GM12801 (cell line): ENCODE results near the gene YAE1.

ENCODE experiments used
- CTCF ChIP-seq: IDR thresholded peaks from one replicate; pipeline ENCODE4 v1.5.1; 2011; ENCODE audit warnings: control low read depth; ENCODE audit not compliant: insufficient read length; ENCODE audit errors: extremely low read depth

Gene YAE1

DNA sequence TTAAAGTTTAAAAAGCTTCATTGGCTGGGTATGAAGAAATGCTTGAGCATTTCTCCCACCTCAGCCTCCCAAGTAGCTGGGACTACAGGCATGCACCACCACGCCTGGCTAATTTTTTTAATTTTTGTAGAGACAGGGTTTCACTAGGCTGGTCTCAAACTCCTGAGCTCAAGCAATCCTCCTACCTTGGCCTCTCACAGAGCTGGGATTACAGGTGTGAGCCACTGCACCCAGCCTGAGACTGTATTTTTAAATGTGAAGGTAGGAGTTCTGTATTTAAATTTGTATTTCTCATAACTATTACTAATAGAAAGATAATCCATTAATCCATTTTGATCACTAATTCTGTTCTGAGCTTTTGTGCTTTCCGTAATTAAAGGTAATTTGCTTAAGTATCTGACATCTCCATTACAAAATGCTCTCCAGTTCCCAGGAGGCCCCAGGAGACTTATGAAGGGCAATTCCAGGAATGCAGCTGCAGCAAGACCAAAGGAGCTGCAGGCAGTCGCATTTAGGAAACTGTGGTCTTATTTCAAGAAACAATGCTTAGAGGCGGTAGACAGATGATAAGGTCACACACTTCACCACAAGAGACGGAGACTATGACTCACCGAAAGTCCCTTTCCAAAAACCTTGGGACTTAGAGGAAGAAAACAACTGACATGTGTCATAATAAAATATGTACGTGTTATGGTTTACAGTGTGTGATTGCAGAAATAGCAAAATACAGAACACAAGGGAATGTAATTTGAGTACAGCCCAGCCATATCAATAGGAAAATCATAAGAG lies 23.3 kb downstream of the YAE1 start:
- TF ChIP-seq CTCF = no peak

DNA sequence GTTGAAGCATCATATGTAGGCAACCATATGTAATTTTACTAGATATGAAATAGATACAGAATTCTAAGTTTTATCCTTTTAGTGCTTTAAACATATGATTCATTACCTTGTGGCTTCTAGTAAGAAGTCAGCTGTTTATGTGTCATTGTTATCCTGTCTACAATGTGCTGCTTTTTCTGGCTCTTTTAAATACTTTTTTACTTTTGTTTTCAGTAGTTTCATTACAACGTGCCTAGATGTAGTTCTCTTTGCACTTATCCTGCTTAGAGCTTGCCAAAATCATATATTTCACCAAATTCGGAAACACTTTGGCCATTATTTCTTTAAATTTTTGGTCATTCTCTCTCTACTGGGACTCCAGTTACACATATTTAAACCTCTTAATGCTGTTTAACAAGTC lies 26.4 kb downstream of the YAE1 start:
- no peak for TF ChIP-seq CTCF

DNA sequence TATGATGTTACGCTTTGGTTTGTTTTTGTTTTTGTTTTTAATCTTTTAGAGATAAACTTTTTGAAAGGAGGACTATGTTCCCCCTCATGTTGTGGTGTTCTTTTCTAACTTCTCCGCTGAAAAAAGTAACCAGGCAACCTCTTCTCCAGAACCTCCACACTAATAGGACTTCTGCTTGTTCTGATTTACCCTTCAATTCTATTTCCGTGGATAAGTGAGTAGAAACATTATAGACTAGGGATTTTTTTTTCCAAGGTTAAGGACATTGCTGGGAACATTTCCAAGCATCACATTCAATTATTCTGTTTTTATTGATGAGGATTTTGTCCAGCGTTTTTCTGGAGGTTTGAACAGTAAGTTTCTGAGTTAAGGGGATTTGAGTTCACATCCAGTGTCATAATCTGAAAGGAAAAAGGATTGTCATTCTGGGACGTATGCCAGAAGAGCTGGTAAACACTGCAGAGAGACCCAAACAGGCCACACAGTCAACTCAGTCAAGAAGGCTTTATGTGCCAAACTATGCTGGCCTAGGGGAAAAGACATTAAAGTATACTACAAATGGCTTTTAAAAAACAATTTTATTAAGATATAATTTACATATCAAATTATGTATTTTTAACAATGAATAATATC lies 28.9 kb downstream of the YAE1 start:
- no peak for TF ChIP-seq CTCF

GRCh38 chr7:39602351-39602750 lies 36.1 kb downstream of the YAE1 start:
- no peak for TF ChIP-seq CTCF

- no peak for TF ChIP-seq CTCF
Measured at GRCh38 chr7:39603924-39604323, 37.7 kb downstream of the YAE1 start.

- TF ChIP-seq CTCF = no peak
Measured at GRCh38 chr7:39605087-39605486, 38.9 kb downstream of the YAE1 start.

- TF ChIP-seq CTCF = no peak
Measured at GRCh38 chr7:39606352-39606751, 40.1 kb downstream of the YAE1 start.
